Measurements from ENCODE around the gene PIP5K1C. TPM values are rescaled to one million over a fixed set of nuclear protein-coding genes. Genes with fewer than 3 reads are reported as not detected.

The PIP5K1C gene
- total RNA-seq, 1 donor from 2014 or later, result 65.8 TPM

DNA sequence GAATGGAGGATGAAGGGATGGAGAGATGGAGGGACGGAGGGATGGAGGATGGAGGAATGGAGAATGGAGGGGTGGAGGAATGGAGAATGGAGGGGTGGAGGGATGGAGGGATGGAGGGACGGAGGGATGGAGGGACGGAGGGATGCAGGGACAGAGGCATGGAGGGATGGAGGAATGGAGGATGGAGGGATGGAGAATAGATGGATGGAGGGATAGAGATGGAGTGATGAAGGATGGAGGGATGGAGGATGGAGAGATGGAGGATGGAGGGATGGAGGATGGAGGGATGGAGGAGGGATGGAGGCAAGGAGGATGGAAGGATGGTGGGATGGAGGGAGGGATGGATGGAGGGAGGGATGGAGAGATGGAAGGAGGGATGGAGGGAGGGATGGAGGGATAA lies 22.1 kb downstream of the PIP5K1C start:
- DNase-seq (ENCODE audit: low spot score), result no peak
- H3K27ac Mint-ChIP-seq (ENCODE audit: unreplicated experiment), result no peak overlapping the region

DNA sequence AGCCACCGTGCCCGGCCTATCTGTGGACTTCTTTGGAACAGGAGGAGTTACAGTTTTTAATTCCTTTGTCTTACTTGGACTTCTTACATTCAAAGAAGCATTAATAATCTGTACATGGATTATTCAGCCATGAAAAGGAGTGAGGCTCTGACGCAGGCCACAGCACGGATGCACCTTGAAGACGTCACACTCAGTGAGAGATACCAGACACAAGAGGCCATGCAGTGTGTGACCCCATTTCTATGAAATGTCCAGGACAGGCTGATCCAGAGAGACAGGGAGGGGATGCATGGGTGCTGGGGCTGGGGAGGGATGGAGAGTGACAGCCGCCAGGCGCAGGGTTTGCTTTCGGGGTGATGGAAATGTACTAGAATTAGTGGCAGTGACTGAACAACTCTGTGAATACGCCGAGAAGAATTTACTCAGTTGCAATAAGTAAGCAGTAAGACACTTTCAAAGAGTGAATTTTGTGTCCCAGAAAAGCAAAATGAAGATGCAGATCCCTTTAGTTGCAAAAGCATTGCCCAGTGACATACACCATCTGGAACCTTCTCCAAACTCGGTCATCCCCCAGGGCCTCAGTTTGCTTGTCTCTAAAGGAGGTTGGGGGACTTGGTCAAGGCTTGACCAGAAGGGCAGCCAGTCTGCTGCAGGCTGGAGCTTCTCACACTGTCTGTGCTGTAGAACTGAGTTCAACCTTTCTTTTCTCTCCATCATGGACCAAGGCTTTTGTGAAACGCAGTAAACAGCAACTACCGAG lies 25.3 kb downstream of the PIP5K1C start:
- DNase-seq (ENCODE audit: low spot score), result no peak

More for the DNA sequence above, 22.1 kb downstream of the PIP5K1C start:
- Mint-ChIP-seq H3K36me3 (ENCODE audit: low read depth, unreplicated experiment) (peaks cover 7% of the 10 kb centered on the region), H3K4me3 (ENCODE audit: unreplicated experiment) (no peak overlapping the region), H3K9me3 (ENCODE audit: unreplicated experiment) (no peaks in the 10 kb centered on the region), H3K4me1 (ENCODE audit: unreplicated experiment) (peaks cover 2% of the 10 kb centered on the region), H3K27me3 (ENCODE audit: unreplicated experiment) (peaks cover 8% of the 10 kb centered on the region)
- TF ChIP-seq, protein P1, sequence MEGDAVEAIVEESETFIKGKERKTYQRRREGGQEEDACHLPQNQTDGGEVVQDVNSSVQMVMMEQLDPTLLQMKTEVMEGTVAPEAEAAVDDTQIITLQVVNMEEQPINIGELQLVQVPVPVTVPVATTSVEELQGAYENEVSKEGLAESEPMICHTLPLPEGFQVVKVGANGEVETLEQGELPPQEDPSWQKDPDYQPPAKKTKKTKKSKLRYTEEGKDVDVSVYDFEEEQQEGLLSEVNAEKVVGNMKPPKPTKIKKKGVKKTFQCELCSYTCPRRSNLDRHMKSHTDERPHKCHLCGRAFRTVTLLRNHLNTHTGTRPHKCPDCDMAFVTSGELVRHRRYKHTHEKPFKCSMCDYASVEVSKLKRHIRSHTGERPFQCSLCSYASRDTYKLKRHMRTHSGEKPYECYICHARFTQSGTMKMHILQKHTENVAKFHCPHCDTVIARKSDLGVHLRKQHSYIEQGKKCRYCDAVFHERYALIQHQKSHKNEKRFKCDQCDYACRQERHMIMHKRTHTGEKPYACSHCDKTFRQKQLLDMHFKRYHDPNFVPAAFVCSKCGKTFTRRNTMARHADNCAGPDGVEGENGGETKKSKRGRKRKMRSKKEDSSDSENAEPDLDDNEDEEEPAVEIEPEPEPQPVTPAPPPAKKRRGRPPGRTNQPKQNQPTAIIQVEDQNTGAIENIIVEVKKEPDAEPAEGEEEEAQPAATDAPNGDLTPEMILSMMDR (IDR thresholded peaks at IDR 0.05; ENCODE audit: unreplicated experiment), result no peak

DNA sequence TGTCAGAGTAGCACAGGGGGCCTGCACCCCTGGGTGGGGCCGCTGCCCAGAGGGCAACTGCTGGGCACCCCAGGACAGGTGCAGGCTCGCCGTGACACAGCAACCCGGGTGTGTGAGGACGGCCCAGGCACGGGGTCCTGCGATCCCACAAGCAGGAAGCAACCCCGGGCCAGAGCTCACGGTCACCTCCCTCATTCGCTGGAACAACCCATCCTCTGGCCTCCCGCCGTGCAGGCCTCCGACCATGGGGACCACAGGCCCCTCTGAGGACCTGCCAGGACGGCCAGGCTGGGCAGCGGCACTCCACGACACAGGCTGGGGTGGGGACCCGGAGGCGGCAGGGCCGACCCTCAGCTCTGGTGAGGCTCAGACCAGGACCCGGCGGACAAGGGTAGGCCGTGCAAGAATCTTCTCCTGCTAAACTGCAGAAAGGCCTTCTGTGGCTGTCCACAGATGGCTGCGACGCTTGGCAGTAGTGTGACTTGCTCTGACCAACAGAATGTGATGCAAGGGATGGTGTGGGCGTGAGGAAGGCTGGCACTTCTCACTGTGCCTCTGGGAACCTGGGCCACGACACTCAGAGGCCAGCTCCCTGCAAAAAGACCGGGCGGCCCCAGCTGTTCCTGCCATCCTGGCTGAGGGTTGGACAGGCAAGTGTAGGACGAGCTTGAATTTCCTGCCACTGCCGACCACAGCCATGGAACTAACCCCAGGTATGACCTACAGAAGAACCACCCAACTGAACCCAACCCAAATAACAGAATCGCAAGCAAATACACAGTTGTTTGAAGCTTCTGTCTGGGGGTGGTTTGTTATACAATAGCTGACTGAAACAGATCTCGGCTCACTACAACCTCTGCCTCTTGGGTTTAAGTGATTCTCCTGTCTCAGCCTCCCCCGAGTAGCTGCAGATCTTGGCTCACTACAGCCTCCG lies 26.5 kb downstream of the PIP5K1C start:
- Mint-ChIP-seq H3K27ac (ENCODE audit: unreplicated experiment) (no peak overlapping the region), H3K27me3 (ENCODE audit: unreplicated experiment) (peaks cover 6% of the 10 kb centered on the region), H3K4me1 (ENCODE audit: unreplicated experiment) (peaks cover 2% of the 10 kb centered on the region), H3K9me3 (ENCODE audit: unreplicated experiment) (no peaks in the 10 kb centered on the region), H3K36me3 (ENCODE audit: low read depth, unreplicated experiment) (no peaks in the 10 kb centered on the region), H3K4me3 (ENCODE audit: unreplicated experiment) (no peak overlapping the region)
- TF ChIP-seq, protein P1 (IDR thresholded peaks at IDR 0.05; ENCODE audit: unreplicated experiment), result no peak
- DNase-seq (ENCODE audit: low spot score), result no peak

More for the DNA sequence above, 25.3 kb downstream of the PIP5K1C start:
- H3K36me3 Mint-ChIP-seq (ENCODE audit: low read depth, unreplicated experiment), result peaks cover 1% of the 10 kb centered on the region
- TF ChIP-seq, protein P1 (IDR thresholded peaks at IDR 0.05; ENCODE audit: unreplicated experiment), result no peak
- peaks cover 11% of the 10 kb centered on the region for H3K27me3 Mint-ChIP-seq (ENCODE audit: unreplicated experiment)
- H3K4me1 Mint-ChIP-seq (ENCODE audit: unreplicated experiment), result peaks cover 2% of the 10 kb centered on the region
- no peaks in the 10 kb centered on the region for H3K9me3 Mint-ChIP-seq (ENCODE audit: unreplicated experiment)
- no peak overlapping the region for H3K4me3 Mint-ChIP-seq (ENCODE audit: unreplicated experiment)
- H3K27ac Mint-ChIP-seq (ENCODE audit: unreplicated experiment), result no peak overlapping the region

DNA sequence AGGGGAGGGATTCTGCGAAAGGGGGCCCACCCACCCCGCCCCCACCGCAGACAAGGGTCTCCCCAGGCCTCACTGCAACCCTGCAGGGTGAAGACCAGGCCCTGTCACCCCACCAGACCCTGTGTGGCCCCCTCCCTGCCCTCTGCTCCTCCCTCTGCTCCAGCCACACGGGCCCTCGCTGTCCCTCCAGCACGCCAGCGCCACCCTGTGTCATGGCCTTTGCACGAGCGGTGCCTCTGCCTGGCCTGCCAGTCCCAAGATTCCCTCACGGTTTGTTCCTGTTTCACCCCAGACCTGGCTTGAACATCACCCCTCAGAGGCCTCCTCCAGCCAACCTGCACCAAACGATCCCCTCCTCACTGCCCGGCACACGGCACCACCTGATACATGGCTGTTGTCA lies 27.3 kb downstream of the PIP5K1C start:
- peak overlapping the region; percentile 61 for H3K27ac Mint-ChIP-seq (ENCODE audit: unreplicated experiment)
- H3K4me1 Mint-ChIP-seq (ENCODE audit: unreplicated experiment), result peaks cover 2% of the 10 kb centered on the region

More for the DNA sequence above, 27.3 kb downstream of the PIP5K1C start:
- TF ChIP-seq, protein P1 (IDR thresholded peaks at IDR 0.05; ENCODE audit: unreplicated experiment), result no peak
- H3K9me3 Mint-ChIP-seq (ENCODE audit: unreplicated experiment), result no peaks in the 10 kb centered on the region
- H3K4me3 Mint-ChIP-seq (ENCODE audit: unreplicated experiment), result no peak overlapping the region
- no peaks in the 10 kb centered on the region for H3K36me3 Mint-ChIP-seq (ENCODE audit: low read depth, unreplicated experiment)
- DNase-seq (ENCODE audit: low spot score), result no peak
- H3K27me3 Mint-ChIP-seq (ENCODE audit: unreplicated experiment), result peaks cover 8% of the 10 kb centered on the region
